CD14-positive monocyte (primary cell): ENCODE results near the gene LGALS4. TPM values are rescaled to one million over a fixed set of nuclear protein-coding genes. Genes with fewer than 3 reads are reported as not detected.

Experiments
- DNase-seq, 3 donors: peaks; one replicate each; pipeline ENCODE4 v3.0.0-alpha.2; 2011 to 2022
- H2AFZ ChIP-seq: 2 replicates; pipeline ENCODE4 v1.6.0; 2012; ENCODE audit warnings: mild to moderate bottlenecking, low read depth, low read length, inconsistent platforms; ENCODE audit not compliant: insufficient read depth, poor library complexity, severe bottlenecking
- H3K27ac ChIP-seq, 2 donors: 1 replicate in 1 of 2; 2 replicates in 1 of 2; pipeline ENCODE4 v1.5.1; 2012 to 2013; ENCODE audit warnings: low read length in 2 of 2, control low read depth in 1 of 2, inconsistent platforms in 1 of 2, low read depth in 1 of 2, mild to moderate bottlenecking in 1 of 2
- H3K27me3 ChIP-seq, 2 donors: one replicate each; pipeline versions ENCODE4 v1.6.0 to v1.6.1; 2011 to 2013; ENCODE audit warnings: low read length in 2 of 2; ENCODE audit not compliant: control insufficient read depth in 2 of 2, insufficient read depth in 2 of 2
- H3K36me3 ChIP-seq, 2 donors: replicated peaks in 1 of 2; 1 replicate in 1 of 2; 2 replicates in 1 of 2; pipeline versions ENCODE4 v1.5.1 to v1.6.1; 2012 to 2013; ENCODE audit warnings: low read length in 2 of 2, control low read depth in 1 of 2, inconsistent platforms in 1 of 2, mild to moderate bottlenecking in 1 of 2; ENCODE audit not compliant: insufficient read depth in 2 of 2, control insufficient read depth in 1 of 2
- H3K4me1 ChIP-seq, 2 donors: 1 replicate in 1 of 2; 2 replicates in 1 of 2; pipeline versions ENCODE4 v1.5.1 to v1.6.1; 2012 to 2013; ENCODE audit warnings: low read length in 2 of 2, control low read depth in 1 of 2, inconsistent platforms in 1 of 2, mild to moderate bottlenecking in 1 of 2, moderate library complexity in 1 of 2; ENCODE audit not compliant: insufficient read depth in 2 of 2, control insufficient read depth in 1 of 2
- H3K4me2 ChIP-seq: replicated peaks from 2 replicates; pipeline ENCODE3; 2012; ENCODE audit warnings: low read length, moderate library complexity, mild to moderate bottlenecking; ENCODE audit not compliant: poor library complexity, severe bottlenecking; ENCODE audit errors: extremely low read depth
- H3K4me3 ChIP-seq, 3 experiments: fragments of 200-600 bp in 1 of 3; sonication (generic) in 1 of 3; replicated peaks in 1 of 3; 1 replicate in 2 of 3; 2 replicates in 1 of 3; pipeline ENCODE4 v1.5.1; 2011 to 2013; ENCODE audit warnings: low read length in 3 of 3, mild to moderate bottlenecking in 3 of 3, control low read depth in 2 of 3, low read depth in 2 of 3, inconsistent platforms in 1 of 3, moderate library complexity in 1 of 3
- H3K79me2 ChIP-seq: 2 replicates; pipeline ENCODE4 v1.6.0; 2012; ENCODE audit warnings: mild to moderate bottlenecking, control low read depth, inconsistent platforms, low read length, moderate library complexity; ENCODE audit not compliant: insufficient read depth
- H3K9ac ChIP-seq: 2 replicates; pipeline ENCODE4 v1.6.0; 2017; ENCODE audit warnings: low read length, mild to moderate bottlenecking; ENCODE audit not compliant: insufficient read depth, poor library complexity, severe bottlenecking
- H3K9me3 ChIP-seq, 2 donors: replicated peaks in 1 of 2; 1 replicate in 1 of 2; 2 replicates in 1 of 2; pipeline versions ENCODE4 v1.5.1 to v1.6.1; 2012 to 2013; ENCODE audit warnings: low read length in 2 of 2, control low read depth in 1 of 2; ENCODE audit not compliant: control insufficient read depth in 1 of 2, insufficient read depth in 1 of 2
- H4K20me1 ChIP-seq: 2 replicates; pipeline ENCODE4 v1.6.0; 2012; ENCODE audit warnings: mild to moderate bottlenecking, low read length, control low read depth, moderate library complexity; ENCODE audit not compliant: insufficient read depth
- H3K27ac Mint-ChIP-seq, 7 donors: one replicate each; pipeline ENCODE4 v1.8.0; 2020; ENCODE audit warnings: mild to moderate bottlenecking in 7 of 7, mixed read lengths in 7 of 7, moderate library complexity in 6 of 7, inconsistent platforms in 2 of 7
- H3K27me3 Mint-ChIP-seq, 3 donors: one replicate each; pipeline ENCODE4 v1.8.0; 2021 to 2022; ENCODE audit warnings: low read depth in 3 of 3, mild to moderate bottlenecking in 3 of 3, mixed read lengths in 3 of 3, moderate library complexity in 3 of 3, inconsistent platforms in 1 of 3
- H3K36me3 Mint-ChIP-seq, 2 donors: one replicate each; pipeline ENCODE4 v1.8.0; 2020; ENCODE audit warnings: mixed read lengths in 2 of 2, inconsistent platforms in 1 of 2, mild to moderate bottlenecking in 1 of 2
- H3K4me1 Mint-ChIP-seq: one replicate; pipeline ENCODE4 v1.8.0; 2020; ENCODE audit warnings: mild to moderate bottlenecking, mixed read lengths
- H3K4me3 Mint-ChIP-seq, 2 donors: one replicate each; pipeline ENCODE4 v1.8.0; 2020; ENCODE audit warnings: mild to moderate bottlenecking in 2 of 2, mixed read lengths in 2 of 2, moderate library complexity in 1 of 2
- H3K9me3 Mint-ChIP-seq, 7 donors: one replicate each; pipeline ENCODE4 v1.8.0; 2020 to 2022; ENCODE audit warnings: mixed read lengths in 7 of 7, mild to moderate bottlenecking in 6 of 7, moderate library complexity in 6 of 7, inconsistent platforms in 2 of 7
- CTCF ChIP-seq: fragments of 200-600 bp; IDR thresholded peaks from one replicate; pipeline ENCODE4 v1.8.0; 2022; ENCODE audit warnings: antibody characterized with exemption, mild to moderate bottlenecking
- WGBS: methylation state at CpG from one replicate; pipeline ENCODE4 v1.1.5; 2013; ENCODE audit warnings: missing lambda C conversion rate; ENCODE audit not compliant: insufficient coverage; 5-methylcytosine and 5-hydroxymethylcytosine counted together
- intact Hi-C, 2 donors: fragments of 100-400 bp; cut with micrococcal nuclease; formaldehyde crosslinking; loops; one replicate each; pipeline versions ENCODE4 v1.15.0 to v1.15.1; 2023
- polyA plus RNA-seq, 3 donors: library from polyadenylated mRNA; depleted of rRNA in 1 of 3; unstranded in 2 of 3; stranded (reverse) in 1 of 3; fragments of 300-500 nt in 2 of 3; fragments of >200 nt in 1 of 3; fragmentation: Illumina TruSeq in 2 of 3; gene quantifications; 1 replicate in 2 of 3; 2 replicates in 1 of 3; pipeline ENCODE4 v1.2.3, GENCODE V29; 2012 to 2021

The LGALS4 gene
- polyA plus RNA-seq, 3 donors = 1.7 TPM; not detected in 2

GRCh38 chr19:38819231-38819920 lies 6.6 kb upstream of the LGALS4 start:
- Histone ChIP-seq H3K9ac (no peak overlapping the region), H4K20me1 (peaks cover 12% of the 10 kb centered on the region), H3K79me2 (peaks cover 12% of the 10 kb centered on the region), H2AFZ (no peak overlapping the region), H3K9me3 (peaks cover 0 to 5% of the 10 kb centered on the region in 2 donors), H3K36me3 (peaks cover 62 to 82% of the 10 kb centered on the region in 2 donors), H3K27me3 (no peaks in the 10 kb centered on the region), H3K4me2 (no peak overlapping the region), H3K27ac (no peak overlapping the region), H3K4me1 (no peaks in the 10 kb centered on the region), H3K4me3 (no peak overlapping the region)
- intact Hi-C loops = no loop called here
- peaks cover 0 to 10% (median 0%) of the 10 kb centered on the region in 7 donors for H3K9me3 Mint-ChIP-seq
- H3K4me1 Mint-ChIP-seq = no peaks in the 10 kb centered on the region
- TF ChIP-seq CTCF = no peak
- no peak for DNase-seq
- 97% methylated on average over 6 of the region's 13 CpGs for WGBS
- H3K27me3 Mint-ChIP-seq = peaks cover 0 to 1% (median 0%) of the 10 kb centered on the region in 3 donors
- H3K27ac Mint-ChIP-seq = peak overlapping the region in 1 of 7 donors; percentile 74
- H3K36me3 Mint-ChIP-seq = peaks cover 71 to 93% of the 10 kb centered on the region in 2 donors
- peak overlapping the region in 1 of 2 donors; percentile 31 for H3K4me3 Mint-ChIP-seq

- WGBS = 93% methylated on average over 10 of the region's 15 CpGs
- peak overlapping the region in 1 of 7 donors; percentile 25 for H3K27ac Mint-ChIP-seq
- no peak for TF ChIP-seq CTCF
These were observed 4.3 kb upstream of the LGALS4 start for GRCh38 chr19:38817081-38817480.

More at GRCh38 chr19:38817081-38817480, 4.3 kb upstream of the LGALS4 start:
- no peak overlapping the region for H3K9ac ChIP-seq
- peaks cover 12% of the 10 kb centered on the region for H4K20me1 ChIP-seq
- H3K79me2 ChIP-seq = peaks cover 6% of the 10 kb centered on the region
- no peak for DNase-seq
- H3K9me3 Mint-ChIP-seq = no peaks in the 10 kb centered on the region
- no peak overlapping the region for H3K4me3 ChIP-seq
- no peak overlapping the region for H3K4me3 Mint-ChIP-seq
- peaks cover 50 to 63% of the 10 kb centered on the region in 2 donors for H3K36me3 ChIP-seq
- H3K27me3 ChIP-seq = no peaks in the 10 kb centered on the region
- no peaks in the 10 kb centered on the region for H3K4me1 Mint-ChIP-seq
- peaks cover 0 to 2% (median 1%) of the 10 kb centered on the region in 3 donors for H3K27me3 Mint-ChIP-seq
- no peak overlapping the region for H3K27ac ChIP-seq
- H3K9me3 ChIP-seq = no peaks in the 10 kb centered on the region
- H3K4me1 ChIP-seq = no peaks in the 10 kb centered on the region
- peaks cover 50 to 70% of the 10 kb centered on the region in 2 donors for H3K36me3 Mint-ChIP-seq
- no peak overlapping the region for H2AFZ ChIP-seq
- no peak overlapping the region for H3K4me2 ChIP-seq
- intact Hi-C loops = no loop called here
